Pancreas (tissue), 10 donors: ENCODE measurements around the gene ARHGAP26. TPM values are rescaled to one million over a fixed set of nuclear protein-coding genes. Genes with fewer than 3 reads are reported as not detected.

ENCODE experiments used
- ATAC-seq, 4 donors: fragments of 200-7000 bp; cut with Tn5 transposase; one replicate each; pipeline versions ENCODE4 v1.8.0 to v1.9.1; 2020; ENCODE audit warnings: mild to moderate bottlenecking in 4 of 4, moderate library complexity in 4 of 4
- DNase-seq, 6 donors: peaks; one replicate each; pipeline ENCODE4 v3.0.0-alpha.2; 2020
- FAIRE-seq: peaks from 2 replicates; lab custom pipeline; 2012; peaks lifted over from hg19 to GRCh38; lab: Jason Lieb, UNC
- H3K27ac ChIP-seq, 4 donors: fragments of 200-600 bp; sonication (generic); 1 replicate in 3 of 4; 2 replicates in 1 of 4; pipeline versions ENCODE4 v1.5.0 to v1.8.0; 2020
- H3K27me3 ChIP-seq, 4 donors: fragments of 200-600 bp; one replicate each; pipeline ENCODE4 v1.8.0; 2021
- H3K36me3 ChIP-seq, 3 donors: fragments of 200-600 bp; sonication (generic) in 1 of 3; one replicate each; pipeline versions ENCODE4 v1.5.0 to v1.8.0; 2020 to 2021
- H3K4me1 ChIP-seq, 3 donors: fragments of 200-600 bp; one replicate each; pipeline ENCODE4 v1.8.0; 2021
- H3K4me3 ChIP-seq, 4 donors: fragments of 200-600 bp; sonication (generic) in 2 of 4; one replicate each; pipeline versions ENCODE4 v1.5.0 to v1.8.0; 2020 to 2021
- H3K9me3 ChIP-seq, 4 donors: fragments of 200-600 bp; one replicate each; pipeline ENCODE4 v1.8.0; 2021
- CTCF ChIP-seq, 4 donors: fragments of 200-600 bp; sonication (generic) in 3 of 4; IDR thresholded peaks; one replicate each; pipeline versions ENCODE4 v1.5.0 to v1.8.0; 2021; ENCODE audit warnings: antibody characterized with exemption in 4 of 4
- WGBS, 2 donors: extraction: QIAGEN DNeasy Blood & Tissue Kit; methylation state at CpG; one replicate each; pipeline ENCODE4 v1.1.7; 2013; 5-methylcytosine and 5-hydroxymethylcytosine counted together
- intact Hi-C, 3 donors: fragments of 100-400 bp; cut with DNase I; formaldehyde crosslinking; loops; one replicate each; pipeline versions ENCODE4 v1.11.1 to v1.14.2; 2022
- polyA plus RNA-seq, 2 donors: library from polyadenylated mRNA; stranded (reverse); fragments of 200-250 nt; gene quantifications; one replicate each; pipeline ENCODE4 v1.2.3, GENCODE V29; 2013
- total RNA-seq, 6 donors: library from RNA; stranded (reverse); fragmentation: NEBNext Ultra II Directional in 4 of 6; extraction: Animal tissue kit (Norgen Biotek cat#: 25700) in 4 of 6; gene quantifications; one replicate each; pipeline versions ENCODE4 v1.2.1 to v1.2.4, GENCODE V29; 2021 to 2023
- donor health status: healthy with polysubstance abuse.
- donor health status: DM: no; HTN: no; CAD: no; lungs with moderate emphysema.
- donor health status: DM: no; HTN: no; CAD: no.
- donor health status: control.
- donor health status: control.
- donor health status: Bipolar disorder and iron deficiency.
- donor health status: DM: yes; HTN: yes; CAD: no.
- donor health status: DM: no; HTN: no; CAD: no.
- donor health status: DM: no; HTN: no; CAD: no.
- donor health status: DM: yes; HTN: yes; CAD: no.

ARHGAP26 gene
- total and polyA plus RNA-seq, 8 donors = 3.0 to 28.1 (median 10.3) TPM

DNA sequence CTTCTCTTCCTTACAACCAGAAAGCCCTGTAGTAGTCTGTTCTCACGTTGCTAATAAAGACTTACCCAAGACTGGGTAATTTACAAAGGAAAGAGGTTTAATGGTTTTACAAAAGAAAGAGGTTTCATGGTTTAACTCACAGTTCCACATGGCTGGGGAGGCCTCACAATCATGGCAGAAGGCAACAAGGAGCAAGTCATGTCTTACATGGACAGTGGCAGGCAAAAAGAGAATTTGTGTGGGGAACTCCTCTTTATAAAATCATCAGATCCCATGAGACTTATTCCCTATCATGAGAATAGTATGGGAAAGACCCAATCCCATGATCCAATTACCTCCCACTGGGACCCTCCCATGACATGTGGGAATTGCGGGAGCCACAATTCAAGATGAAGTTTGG is 468.4 kb downstream of the ARHGAP26 start:
- ATAC-seq (no peak), DNase-seq (no peak), FAIRE-seq (no peak)
- intact Hi-C loops = no loop called here
- WGBS, 2 donors = 97 to 98% methylated on average over 2 of the region's 2 CpGs
- no peak overlapping the region for H3K4me3 ChIP-seq
- no peak overlapping the region for H3K27ac ChIP-seq
- H3K27me3 ChIP-seq = no peaks in the 10 kb centered on the region
- H3K9me3 ChIP-seq = no peaks in the 10 kb centered on the region
- H3K36me3 ChIP-seq = no peaks in the 10 kb centered on the region
- no peak for TF ChIP-seq CTCF (IDR thresholded peaks at IDR 0.05)
- H3K4me1 ChIP-seq = no peaks in the 10 kb centered on the region

GRCh38 chr5:143239882-143240518 is 469.8 kb downstream of the ARHGAP26 start:
- Histone ChIP-seq H3K4me1 (no peaks in the 10 kb centered on the region), H3K4me3 (no peak overlapping the region), H3K27me3 (no peaks in the 10 kb centered on the region), H3K9me3 (no peaks in the 10 kb centered on the region), H3K27ac (no peak overlapping the region), H3K36me3 (no peaks in the 10 kb centered on the region)
- 72 to 73% methylated on average over 5 of the region's 5 CpGs for WGBS, 2 donors
- intact Hi-C loops = no loop called here
- ATAC-seq (no peak), DNase-seq (no peak), FAIRE-seq (no peak)
- no peak for TF ChIP-seq CTCF (IDR thresholded peaks at IDR 0.05)

DNA sequence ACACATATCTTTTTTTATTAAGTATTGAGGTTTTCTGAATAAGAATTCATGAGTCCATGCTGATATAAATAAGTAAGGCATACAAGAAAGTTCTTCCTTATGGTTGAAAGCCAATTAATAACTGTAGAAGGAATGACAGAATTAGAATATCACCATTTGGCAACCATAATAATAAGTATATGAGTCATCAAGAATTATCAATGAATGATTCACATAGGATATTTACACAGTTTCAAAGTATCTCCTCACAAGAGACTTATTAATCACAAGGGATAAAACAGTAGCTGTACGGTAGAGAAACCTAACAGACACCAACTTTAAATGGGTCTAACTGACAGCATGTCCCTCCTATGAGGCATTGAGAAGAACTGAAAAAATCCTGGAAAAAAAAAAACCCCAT is 471.7 kb downstream of the ARHGAP26 start:
- no peak overlapping the region for H3K4me3 ChIP-seq
- ATAC-seq = no peak
- no peaks in the 10 kb centered on the region for H3K36me3 ChIP-seq
- H3K9me3 ChIP-seq = no peaks in the 10 kb centered on the region
- TF ChIP-seq CTCF (IDR thresholded peaks at IDR 0.05) = no peak
- WGBS, 2 donors = 48 to 62% methylated on average over 1 of the region's 1 CpG
- H3K27ac ChIP-seq = no peak overlapping the region
- no peaks in the 10 kb centered on the region for H3K4me1 ChIP-seq
- no peaks in the 10 kb centered on the region for H3K27me3 ChIP-seq
- intact Hi-C loops = no loop called here
- no peak for FAIRE-seq
- no peak for DNase-seq

DNA sequence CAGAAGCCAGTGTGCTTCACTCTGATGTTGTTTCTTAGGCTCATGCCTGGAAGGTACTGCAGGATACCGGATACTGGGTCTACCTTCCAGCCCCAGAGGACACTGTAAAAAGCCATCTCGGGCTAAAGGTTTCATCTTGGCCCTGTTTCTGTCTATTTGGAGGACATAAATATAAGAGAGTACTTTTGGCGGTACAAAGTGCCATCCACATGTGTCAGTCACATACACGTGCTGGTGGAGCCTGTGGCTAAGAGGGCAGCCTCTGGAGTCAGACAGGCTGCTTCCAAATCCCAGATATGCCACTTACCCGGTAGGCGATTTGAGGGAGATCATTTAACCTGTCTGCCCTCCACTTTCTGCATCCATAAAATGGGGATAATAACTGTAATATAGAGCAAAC is 472.9 kb downstream of the ARHGAP26 start:
- Histone ChIP-seq H3K27me3 (no peaks in the 10 kb centered on the region), H3K36me3 (no peaks in the 10 kb centered on the region), H3K9me3 (no peaks in the 10 kb centered on the region), H3K4me3 (no peak overlapping the region), H3K4me1 (no peaks in the 10 kb centered on the region), H3K27ac (no peak overlapping the region)
- FAIRE-seq (no peak), DNase-seq (no peak), ATAC-seq (no peak)
- no peak for TF ChIP-seq CTCF (IDR thresholded peaks at IDR 0.05)
- 78 to 90% methylated on average over 6 of the region's 6 CpGs for WGBS, 2 donors
- intact Hi-C loops = no loop called here

- 61 to 68% methylated on average over 16 of the region's 16 CpGs for WGBS, 2 donors
- Histone ChIP-seq H3K9me3 (no peaks in the 10 kb centered on the region), H3K4me3 (no peak overlapping the region), H3K27me3 (no peaks in the 10 kb centered on the region), H3K27ac (peak overlapping the region in 2 of 4 donors; percentile 50 to 52), H3K4me1 (no peaks in the 10 kb centered on the region), H3K36me3 (no peaks in the 10 kb centered on the region)
- ATAC-seq (peak; percentile 56 to 82 (median 78)), FAIRE-seq (no peak), DNase-seq (peak in 2 of 6 donors; percentile 18 to 30)
- no peak for TF ChIP-seq CTCF (IDR thresholded peaks at IDR 0.05)
- intact Hi-C loops = no loop called here
Observed at GRCh38 chr5:143244000-143244736, 474.0 kb downstream of the ARHGAP26 start.
